KBM-7 (cell line): Measurements from ENCODE around the gene KPNA3.

Experiments
- DNase-seq: peaks from one replicate; pipeline ENCODE4 v3.0.0-alpha.2; 2015
- in situ Hi-C: fragments of 300-500 bp; cut with MboI; formaldehyde crosslinking; loops from 2 replicates; pipeline ENCODE4 v1.14.3; 2020; ENCODE audit warnings: low sequenced_read_pairs, low pct_unique_long_range_greater_than_20kb, mixed read lengths

Gene KPNA3

DNA sequence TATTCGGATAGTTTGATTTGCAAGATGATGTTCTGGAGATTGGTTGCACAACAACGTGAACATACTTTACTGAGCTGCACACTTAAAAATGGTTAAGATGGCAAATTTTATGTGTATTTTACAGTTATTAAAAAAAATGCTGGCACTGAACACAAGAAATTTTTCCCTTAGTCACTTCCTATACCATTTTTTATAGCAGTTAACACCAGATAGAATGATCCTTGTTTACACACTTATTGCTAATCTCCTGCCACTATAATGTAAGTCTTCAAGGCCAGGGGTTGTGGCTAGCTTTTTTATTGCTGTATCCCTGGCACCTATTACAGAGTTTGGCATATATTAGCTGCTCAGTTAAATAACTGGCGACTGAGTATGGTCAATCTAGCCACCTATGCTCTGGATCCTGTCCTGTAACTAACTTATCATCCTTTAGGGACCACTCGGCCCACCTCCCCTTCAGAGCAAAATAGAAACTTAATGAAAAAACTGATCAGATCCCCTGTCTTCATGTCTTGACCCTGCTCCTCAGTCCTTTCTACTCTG is 99.2 kb downstream of the KPNA3 start:
- DNase-seq: no peak
- in situ Hi-C loops: no loop called here

GRCh38 chr13:49690995-49691784 is 101.3 kb downstream of the KPNA3 start, which contains the start of gene EBPL:
EBPL (minus strand) TSS chr13:49691486; CDS start chr13:49691424, 62 bp downstream.
- DNase-seq: peak; percentile 96
- in situ Hi-C loops: no loop called here

DNA sequence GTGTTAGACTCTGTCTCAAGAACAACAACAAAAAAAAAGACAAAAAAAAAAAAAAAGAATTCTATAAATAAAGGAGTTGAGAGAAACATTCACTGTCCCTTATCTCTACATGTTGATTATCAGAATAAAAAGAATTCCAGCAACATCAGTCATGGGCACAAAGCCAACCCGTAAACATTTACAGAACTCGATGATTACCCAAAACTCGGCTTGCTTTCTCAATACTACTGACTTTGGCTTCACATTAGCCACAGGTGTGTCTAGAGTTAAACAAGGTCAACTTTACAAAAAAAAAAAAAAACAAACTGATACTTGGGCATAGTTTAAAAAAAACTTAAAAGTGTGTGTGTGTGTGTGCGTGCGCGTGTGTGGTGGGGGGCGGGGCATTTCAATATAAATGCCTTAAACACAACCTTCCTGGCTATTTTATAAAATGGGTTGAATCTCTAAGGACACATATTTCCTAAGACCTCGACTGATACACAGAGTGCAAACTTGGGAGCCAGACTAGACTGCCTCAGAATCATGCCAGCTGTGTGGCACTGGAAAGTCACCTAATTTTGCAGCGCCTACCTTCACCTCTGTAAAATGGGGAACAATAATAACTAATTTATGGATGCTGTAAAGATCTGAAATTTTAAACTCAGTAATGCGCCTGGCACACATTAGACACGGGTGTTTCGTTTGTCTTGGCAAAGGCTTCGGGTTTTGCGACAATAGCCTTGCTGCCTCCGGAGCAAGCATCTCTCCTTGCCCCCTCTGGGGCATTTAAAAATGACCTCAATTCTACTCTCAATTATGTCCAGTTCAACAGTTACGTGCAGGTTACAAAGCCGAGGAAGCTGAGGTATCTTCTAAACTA is 102.1 kb downstream of the KPNA3 start:
- in situ Hi-C loops: no loop called here
- no peak for DNase-seq

- DNase-seq: no peak
- in situ Hi-C loops: no loop called here
Observed at GRCh38 chr13:49683489-49683888, 109.0 kb downstream of the KPNA3 start.

GRCh38 chr13:49681842-49682435 is 110.5 kb downstream of the KPNA3 start:
- no peak for DNase-seq
- in situ Hi-C loops: no loop called here

GRCh38 chr13:49679246-49679645 is 113.2 kb downstream of the KPNA3 start:
- peak; percentile 24 for DNase-seq
- in situ Hi-C loops: no loop called here

DNA sequence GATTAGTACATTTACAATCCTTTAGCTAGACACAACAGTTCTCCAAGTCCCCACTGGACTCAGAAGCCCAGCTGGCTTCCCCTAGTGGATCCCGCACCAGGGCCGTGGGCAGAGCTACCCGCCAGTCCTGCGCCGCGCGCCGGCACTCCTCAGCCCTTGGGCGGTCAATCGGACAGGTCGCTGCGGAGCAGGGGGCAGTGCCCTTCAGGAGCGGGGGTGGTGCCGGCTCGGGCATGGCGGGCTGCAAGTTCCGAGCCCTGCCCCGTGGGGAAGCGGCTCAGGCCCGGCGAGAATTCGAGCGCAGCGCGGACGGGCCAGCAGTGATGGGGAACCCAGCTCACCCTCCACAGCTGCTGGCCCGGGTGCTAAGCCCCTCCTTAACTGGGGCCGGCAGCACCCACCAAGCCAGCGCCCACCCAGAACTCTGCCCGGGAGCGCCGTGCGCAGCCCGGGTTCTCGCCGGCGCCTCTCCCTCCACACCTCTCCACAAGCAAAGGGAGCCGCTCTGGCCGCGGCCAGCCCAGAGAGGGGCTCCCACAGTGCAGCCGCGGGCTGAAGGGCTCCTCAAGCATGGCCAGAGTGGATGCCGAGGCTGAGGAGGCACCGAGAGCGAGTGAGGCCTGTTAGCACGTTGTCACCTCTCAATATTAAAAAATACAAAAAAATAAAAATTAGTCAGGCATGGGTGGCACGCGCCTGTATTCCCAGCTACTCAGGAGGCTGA is 114.1 kb downstream of the KPNA3 start:
- in situ Hi-C loops: no loop called here
- DNase-seq: no peak

DNA sequence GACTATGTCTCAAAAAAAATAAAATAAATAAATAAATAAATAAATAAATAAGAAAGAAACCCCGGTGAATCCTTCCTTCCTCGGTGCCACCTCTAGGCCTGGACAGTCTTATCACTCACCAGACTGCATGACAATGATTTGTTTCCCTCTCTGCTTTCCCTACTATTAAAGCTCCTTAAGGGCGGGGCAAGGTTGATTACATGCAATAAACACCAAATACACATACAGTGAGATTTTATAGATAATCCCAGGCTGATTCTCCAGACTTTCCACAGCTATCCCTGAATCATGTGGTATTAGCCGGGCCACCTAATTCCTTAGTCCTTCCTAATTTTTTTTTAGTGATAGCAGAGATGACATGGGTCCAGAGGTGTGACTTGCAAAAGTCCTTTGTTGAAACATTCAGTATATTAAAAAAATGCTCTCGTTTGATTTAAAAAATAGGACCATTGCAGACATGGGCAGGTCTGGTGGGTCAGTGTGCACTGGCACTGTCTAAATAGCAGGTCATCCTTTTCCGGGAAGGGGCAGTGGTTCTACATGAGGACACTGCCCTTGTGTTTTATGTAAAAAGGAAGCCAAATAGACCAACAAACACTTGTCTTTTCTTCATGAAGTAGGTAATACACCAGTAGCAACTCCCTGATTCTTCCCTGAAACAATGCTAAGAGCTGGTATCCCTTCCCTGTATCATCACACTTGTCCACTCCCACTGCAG is 115.7 kb downstream of the KPNA3 start:
- in situ Hi-C loops: no loop called here
- DNase-seq: no peak

GRCh38 chr13:49670828-49671227 is 121.7 kb downstream of the KPNA3 start:
- no peak for DNase-seq
- in situ Hi-C loops: loop anchor here (25.0 kb wide), 1 partner anchor 166 kb away; no protein-coding TSS in a partner anchor

GRCh38 chr13:49669735-49670309 is 122.7 kb downstream of the KPNA3 start:
- peak; percentile 70 for DNase-seq
- in situ Hi-C loops: loop anchor here (25.0 kb wide), 1 partner anchor 167 kb away; no protein-coding TSS in a partner anchor

- in situ Hi-C loops: loop anchor here (25.0 kb wide), 1 partner anchor 170 kb away; no protein-coding TSS in a partner anchor
- DNase-seq: no peak
Observed at GRCh38 chr13:49667773-49668172, 124.7 kb downstream of the KPNA3 start.

GRCh38 chr13:49664606-49665005 is 127.9 kb downstream of the KPNA3 start:
- DNase-seq: no peak
- in situ Hi-C loops: loop anchor here (25.0 kb wide), 1 partner anchor 173 kb away; no protein-coding TSS in a partner anchor

GRCh38 chr13:49657241-49657641 is 135.2 kb downstream of the KPNA3 start:
- no peak for DNase-seq
- in situ Hi-C loops: loop anchor here (25.0 kb wide), 1 partner anchor 180 kb away; no protein-coding TSS in a partner anchor

GRCh38 chr13:49655906-49656305 is 136.6 kb downstream of the KPNA3 start:
- in situ Hi-C loops: loop anchor here (25.0 kb wide), 1 partner anchor 181 kb away; no protein-coding TSS in a partner anchor
- no peak for DNase-seq

- DNase-seq: no peak
- in situ Hi-C loops: loop anchor here (25.0 kb wide), 1 partner anchor 183 kb away; no protein-coding TSS in a partner anchor
Observed at GRCh38 chr13:49654011-49654410, 138.5 kb downstream of the KPNA3 start.

DNA sequence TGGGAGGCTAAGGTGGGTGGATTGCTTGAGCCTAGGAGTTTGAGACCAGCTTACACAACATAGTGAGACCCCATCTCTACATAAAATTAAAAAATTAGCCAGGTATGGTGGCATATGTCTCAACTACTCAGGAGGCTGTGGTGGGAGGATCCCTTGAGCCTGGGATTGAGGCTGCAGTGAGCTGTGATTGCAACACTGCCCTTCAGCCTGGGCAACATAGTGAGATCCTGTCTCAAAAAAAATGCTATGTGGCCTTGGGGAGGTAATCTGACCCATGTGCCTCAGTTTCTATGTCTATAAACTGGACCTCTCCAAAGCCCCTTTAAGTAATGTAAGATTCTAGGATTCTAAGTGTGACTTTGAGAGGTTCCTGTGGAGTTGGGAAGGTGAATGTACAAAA is 139.0 kb downstream of the KPNA3 start:
- no peak for DNase-seq
- in situ Hi-C loops: loop anchor here (25.0 kb wide), 1 partner anchor 184 kb away; no protein-coding TSS in a partner anchor
